AG04450 (cell line): ENCODE data around the gene CNTFR. TPM values are rescaled to one million over a fixed set of nuclear protein-coding genes. Genes with fewer than 3 reads are reported as not detected.

Source experiments
- CTCF ChIA-PET: fragments of 300-600, 350-600 bp; formaldehyde crosslinking; extraction: SDS; loops from one replicate; lab custom pipeline; 2022; ENCODE audit warnings: antibody characterized with exemption, inconsistent platforms; lab: Charles Lee
- POLR2A ChIA-PET: fragments of 350-600 bp; formaldehyde crosslinking; extraction: SDS; loops from one replicate; lab custom pipeline; 2021; ENCODE audit warnings: antibody characterized with exemption, inconsistent platforms; lab: Yijun Ruan, JAX
- DNase-seq: peaks from one replicate; pipeline ENCODE4 v3.0.0-alpha.2; 2011; ENCODE audit warnings: low read depth, low spot score
- H3K27ac ChIP-seq: one replicate; pipeline ENCODE4 v1.5.1; 2012; ENCODE audit warnings: low read depth, low read length, control low read depth
- H3K27me3 ChIP-seq: one replicate; pipeline ENCODE4 v1.6.0; 2012; ENCODE audit warnings: low read length; ENCODE audit not compliant: control insufficient read depth, insufficient read depth
- H3K4me3 ChIP-seq: 2 replicates; pipeline ENCODE4 v1.5.1; 2011; ENCODE audit warnings: mild to moderate bottlenecking, low read depth, low read length, control low read depth
- H3K9me3 ChIP-seq: 2 replicates; pipeline ENCODE4 v1.5.1; 2012; ENCODE audit warnings: low read length; ENCODE audit not compliant: control insufficient read depth, insufficient read depth
- polyA plus RNA-seq: library from polyadenylated mRNA; depleted of rRNA; stranded (reverse); fragments of >200 nt; gene quantifications from 2 replicates; pipeline ENCODE4 v1.2.3, GENCODE V29; 2011
- TF ChIP-seq, protein P1 (sequence below): IDR thresholded peaks from 2 replicates; pipeline ENCODE4 v1.5.1; 2011; ENCODE audit warnings: low read depth, low read length, control low read depth, inconsistent platforms

CNTFR gene
- polyA plus RNA-seq, 1 experiment: not detected

DNA sequence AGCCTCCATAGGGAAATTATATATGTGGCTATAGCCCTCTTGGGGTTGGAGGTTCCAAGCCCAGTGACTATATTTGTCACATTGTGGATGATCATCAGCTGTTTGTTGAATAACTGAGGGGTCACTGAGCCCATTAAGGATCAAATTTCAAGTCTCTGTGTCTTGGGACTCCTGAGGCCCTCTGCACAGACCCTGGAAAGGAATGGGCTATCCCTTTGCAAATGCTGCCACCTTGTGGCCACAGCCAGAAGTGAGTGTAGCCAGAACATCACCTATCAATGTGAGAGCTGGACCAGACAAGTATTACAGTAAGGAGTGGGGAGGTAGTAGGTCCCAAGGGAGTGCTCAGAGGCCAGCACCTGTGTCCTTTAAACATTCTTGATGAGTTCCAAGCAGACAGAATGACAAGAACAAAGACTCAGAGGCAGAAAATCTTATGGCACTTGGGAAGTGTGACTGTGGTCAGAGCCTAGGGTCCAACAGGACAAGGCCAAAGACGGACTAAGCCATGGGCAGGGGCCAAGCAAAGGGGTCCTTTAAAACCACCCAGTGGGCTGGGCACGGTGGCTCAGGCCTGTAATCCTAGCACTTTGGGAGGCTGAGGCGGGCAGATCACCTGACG is 14.2 kb upstream of the CNTFR start:
- no peak overlapping the region for H3K27ac ChIP-seq
- CTCF ChIA-PET: interaction anchor here (0.5 to 4.2 kb wide), 41 partner anchors 8 to 1115 kb away, joined by 3 to 48 read pairs (median 6); partner anchors contain the start of genes DCTN3, GALT, RPP25L and SIGMAR1
- POLR2A ChIA-PET: no interaction called here
- TF ChIP-seq, protein P1, sequence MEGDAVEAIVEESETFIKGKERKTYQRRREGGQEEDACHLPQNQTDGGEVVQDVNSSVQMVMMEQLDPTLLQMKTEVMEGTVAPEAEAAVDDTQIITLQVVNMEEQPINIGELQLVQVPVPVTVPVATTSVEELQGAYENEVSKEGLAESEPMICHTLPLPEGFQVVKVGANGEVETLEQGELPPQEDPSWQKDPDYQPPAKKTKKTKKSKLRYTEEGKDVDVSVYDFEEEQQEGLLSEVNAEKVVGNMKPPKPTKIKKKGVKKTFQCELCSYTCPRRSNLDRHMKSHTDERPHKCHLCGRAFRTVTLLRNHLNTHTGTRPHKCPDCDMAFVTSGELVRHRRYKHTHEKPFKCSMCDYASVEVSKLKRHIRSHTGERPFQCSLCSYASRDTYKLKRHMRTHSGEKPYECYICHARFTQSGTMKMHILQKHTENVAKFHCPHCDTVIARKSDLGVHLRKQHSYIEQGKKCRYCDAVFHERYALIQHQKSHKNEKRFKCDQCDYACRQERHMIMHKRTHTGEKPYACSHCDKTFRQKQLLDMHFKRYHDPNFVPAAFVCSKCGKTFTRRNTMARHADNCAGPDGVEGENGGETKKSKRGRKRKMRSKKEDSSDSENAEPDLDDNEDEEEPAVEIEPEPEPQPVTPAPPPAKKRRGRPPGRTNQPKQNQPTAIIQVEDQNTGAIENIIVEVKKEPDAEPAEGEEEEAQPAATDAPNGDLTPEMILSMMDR: peak; percentile 95
- peaks cover 31% of the 10 kb centered on the region for H3K27me3 ChIP-seq
- H3K9me3 ChIP-seq: no peaks in the 10 kb centered on the region
- peak; percentile 29 for DNase-seq
- no peak overlapping the region for H3K4me3 ChIP-seq

- TF ChIP-seq, protein P1: no peak
- DNase-seq: no peak
- ChIA-PET POLR2A (no interaction called here), CTCF (interaction anchor here (0.7 to 4.2 kb wide), 15 partner anchors 10 to 269 kb away, joined by 3 to 48 read pairs (median 11); partner anchors contain the start of genes DCTN3 and RPP25L)
- Histone ChIP-seq H3K27me3 (peaks cover 39% of the 10 kb centered on the region), H3K4me3 (no peak overlapping the region), H3K27ac (no peak overlapping the region), H3K9me3 (no peaks in the 10 kb centered on the region)
Observed at GRCh38 chr9:34601937-34602573, 12.5 kb upstream of the CNTFR start.

- TF ChIP-seq, protein P1: no peak
- no peak overlapping the region for H3K27ac ChIP-seq
- no peaks in the 10 kb centered on the region for H3K9me3 ChIP-seq
- H3K4me3 ChIP-seq: no peak overlapping the region
- no peak for DNase-seq
- POLR2A ChIA-PET: no interaction called here
- H3K27me3 ChIP-seq: peaks cover 45% of the 10 kb centered on the region
- CTCF ChIA-PET: interaction anchor here (1.0 to 3.1 kb wide), 3 partner anchors 9 to 197 kb away, joined by 3 to 12 read pairs (median 9); no protein-coding TSS in a partner anchor
Observed at GRCh38 chr9:34600908-34601307, 11.4 kb upstream of the CNTFR start.

- no peak overlapping the region for H3K4me3 ChIP-seq
- peaks cover 42% of the 10 kb centered on the region for H3K27me3 ChIP-seq
- POLR2A ChIA-PET: no interaction called here
- H3K27ac ChIP-seq: no peak overlapping the region
- H3K9me3 ChIP-seq: no peaks in the 10 kb centered on the region
- DNase-seq: no peak
- TF ChIP-seq, protein P1: no peak
- CTCF ChIA-PET: interaction anchor here (1.1 to 3.1 kb wide), 2 partner anchors 12 to 52 kb away, joined by 3 to 9 read pairs; partner anchors contain the start of gene RPP25L
Observed at GRCh38 chr9:34599546-34599945, 10.0 kb upstream of the CNTFR start.

DNA sequence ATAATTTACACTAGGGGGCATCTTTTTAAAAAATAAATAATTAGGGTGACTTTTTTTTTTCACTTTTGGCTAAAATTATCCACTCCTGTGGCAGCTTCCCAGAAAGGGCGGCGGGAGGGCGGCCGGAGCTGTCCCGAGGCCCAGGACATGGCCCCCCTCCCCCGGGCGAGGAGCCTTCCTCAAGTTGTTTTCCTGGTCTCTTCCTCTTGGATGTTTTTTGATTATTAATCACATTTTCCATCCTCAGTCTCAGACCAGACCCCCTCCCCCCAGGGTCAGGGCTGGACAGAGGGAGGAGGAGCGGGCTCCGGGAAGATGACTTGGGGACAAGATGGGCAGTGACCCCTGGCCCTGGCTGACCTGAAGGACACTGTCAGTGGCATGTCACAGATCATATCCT is 4.7 kb upstream of the CNTFR start:
- TF ChIP-seq, protein P1: no peak
- Histone ChIP-seq H3K9me3 (no peaks in the 10 kb centered on the region; the same call in 1 of the 2 replicates), H3K27me3 (peaks cover 73% of the 10 kb centered on the region), H3K4me3 (no peak overlapping the region), H3K27ac (no peak overlapping the region)
- no peak for DNase-seq
- CTCF ChIA-PET: interaction anchor here (0.6 to 1.9 kb wide), 4 partner anchors 40 to 190 kb away, joined by 3 to 14 read pairs (median 6); no protein-coding TSS in a partner anchor
- POLR2A ChIA-PET: interaction anchor here (1.1 kb wide), 1 partner anchor 112 kb away, joined by 3 read pairs; no protein-coding TSS in a partner anchor
